ENCODE measurements around the gene SH3GLB2. TPM values are rescaled to one million over a fixed set of nuclear protein-coding genes. Genes with fewer than 3 reads are reported as not detected.
A peak's percentile ranks its signal among the peaks of the same experiment; 100 is the strongest.

SH3GLB2 gene
- total and polyA plus RNA-seq, 3 donors from 2014 or later = 62.3 to 92.2 (median 88.8) TPM

DNA sequence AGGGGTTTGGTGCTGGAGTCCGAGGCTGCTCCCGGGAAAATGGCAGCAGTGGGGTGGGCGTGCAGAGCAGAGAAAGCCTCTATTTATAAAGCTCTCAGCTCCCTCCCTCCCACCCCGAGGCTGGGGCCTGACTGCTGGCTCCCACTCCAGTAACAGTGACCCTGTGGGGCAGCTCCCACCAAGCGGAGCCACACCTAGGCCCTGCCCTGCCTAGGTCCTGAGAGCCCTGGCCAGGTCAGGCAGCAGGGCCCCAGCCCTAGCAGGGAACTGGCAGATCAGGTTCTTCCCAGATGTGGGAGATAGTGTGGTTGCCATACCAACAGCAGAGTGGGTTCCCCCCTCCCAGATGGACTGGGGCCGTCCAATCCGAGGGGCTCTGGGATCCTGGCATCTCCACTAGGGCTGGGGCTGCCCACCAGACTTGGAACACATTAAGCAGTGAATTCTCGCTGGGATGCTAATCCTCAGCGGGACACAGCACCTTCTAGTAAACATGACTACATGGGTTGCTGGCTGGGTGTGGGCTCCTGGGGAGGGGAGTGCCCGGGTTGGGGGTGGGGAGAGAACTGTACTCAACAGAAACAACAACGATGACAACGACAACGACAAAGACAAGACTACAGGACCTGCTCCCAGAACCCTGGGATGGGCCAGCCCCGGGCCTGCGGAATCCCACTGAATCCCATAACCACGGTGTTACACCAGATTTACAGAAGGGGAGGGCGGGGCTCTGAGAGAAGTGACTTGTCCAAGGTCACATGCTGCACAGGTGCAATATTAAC, 1.5 kb downstream of the SH3GLB2 start:
- intact Hi-C loops (cut with DNase I; ENCODE audit: low total_unique reads) = no loop called here

DNA sequence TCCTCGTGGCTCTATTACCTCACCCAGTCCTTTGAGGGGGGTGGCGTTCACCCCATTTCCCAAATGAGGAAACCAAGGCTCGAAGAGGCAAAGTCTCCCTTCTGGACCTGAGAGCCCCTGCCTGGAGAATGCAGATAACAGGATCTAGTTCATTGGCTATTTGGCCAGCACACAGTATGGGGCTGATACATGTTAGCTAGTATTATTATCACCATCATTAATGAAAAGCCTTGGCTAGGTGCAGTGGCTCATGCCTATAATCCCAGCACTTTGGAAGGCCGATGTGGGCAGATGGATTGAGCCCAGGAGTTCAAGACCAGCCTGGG, 4.3 kb downstream of the SH3GLB2 start:
- 54 to 64% methylated on average over 4 of the region's 4 CpGs for WGBS, 2 donors
- H3K4me1 ChIP-seq = peaks cover 35% of the 10 kb centered on the region
- no peak overlapping the region for H3K27ac ChIP-seq

More for the DNA sequence above, 1.5 kb downstream of the SH3GLB2 start:
- Histone ChIP-seq H3K27ac (peak overlapping the region in 1 of 2 donors; percentile 43), H3K4me3 (no peak overlapping the region), H3K9me3 (no peaks in the 10 kb centered on the region), H3K27me3 (no peaks in the 10 kb centered on the region), H3K36me3 (ENCODE audit: low read depth, missing control alignments) (no peaks in the 10 kb centered on the region), H3K4me1 (peaks cover 41% of the 10 kb centered on the region)
- no peak for DNase-seq
- TF ChIP-seq, protein P1, sequence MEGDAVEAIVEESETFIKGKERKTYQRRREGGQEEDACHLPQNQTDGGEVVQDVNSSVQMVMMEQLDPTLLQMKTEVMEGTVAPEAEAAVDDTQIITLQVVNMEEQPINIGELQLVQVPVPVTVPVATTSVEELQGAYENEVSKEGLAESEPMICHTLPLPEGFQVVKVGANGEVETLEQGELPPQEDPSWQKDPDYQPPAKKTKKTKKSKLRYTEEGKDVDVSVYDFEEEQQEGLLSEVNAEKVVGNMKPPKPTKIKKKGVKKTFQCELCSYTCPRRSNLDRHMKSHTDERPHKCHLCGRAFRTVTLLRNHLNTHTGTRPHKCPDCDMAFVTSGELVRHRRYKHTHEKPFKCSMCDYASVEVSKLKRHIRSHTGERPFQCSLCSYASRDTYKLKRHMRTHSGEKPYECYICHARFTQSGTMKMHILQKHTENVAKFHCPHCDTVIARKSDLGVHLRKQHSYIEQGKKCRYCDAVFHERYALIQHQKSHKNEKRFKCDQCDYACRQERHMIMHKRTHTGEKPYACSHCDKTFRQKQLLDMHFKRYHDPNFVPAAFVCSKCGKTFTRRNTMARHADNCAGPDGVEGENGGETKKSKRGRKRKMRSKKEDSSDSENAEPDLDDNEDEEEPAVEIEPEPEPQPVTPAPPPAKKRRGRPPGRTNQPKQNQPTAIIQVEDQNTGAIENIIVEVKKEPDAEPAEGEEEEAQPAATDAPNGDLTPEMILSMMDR (IDR thresholded peaks at IDR 0.05) = no peak
- no peak for TF ChIP-seq POLR2A (IDR thresholded peaks at IDR 0.05)
- WGBS, 2 donors = 26 to 29% methylated on average over 11 to 17 of the region's 17 CpGs

DNA sequence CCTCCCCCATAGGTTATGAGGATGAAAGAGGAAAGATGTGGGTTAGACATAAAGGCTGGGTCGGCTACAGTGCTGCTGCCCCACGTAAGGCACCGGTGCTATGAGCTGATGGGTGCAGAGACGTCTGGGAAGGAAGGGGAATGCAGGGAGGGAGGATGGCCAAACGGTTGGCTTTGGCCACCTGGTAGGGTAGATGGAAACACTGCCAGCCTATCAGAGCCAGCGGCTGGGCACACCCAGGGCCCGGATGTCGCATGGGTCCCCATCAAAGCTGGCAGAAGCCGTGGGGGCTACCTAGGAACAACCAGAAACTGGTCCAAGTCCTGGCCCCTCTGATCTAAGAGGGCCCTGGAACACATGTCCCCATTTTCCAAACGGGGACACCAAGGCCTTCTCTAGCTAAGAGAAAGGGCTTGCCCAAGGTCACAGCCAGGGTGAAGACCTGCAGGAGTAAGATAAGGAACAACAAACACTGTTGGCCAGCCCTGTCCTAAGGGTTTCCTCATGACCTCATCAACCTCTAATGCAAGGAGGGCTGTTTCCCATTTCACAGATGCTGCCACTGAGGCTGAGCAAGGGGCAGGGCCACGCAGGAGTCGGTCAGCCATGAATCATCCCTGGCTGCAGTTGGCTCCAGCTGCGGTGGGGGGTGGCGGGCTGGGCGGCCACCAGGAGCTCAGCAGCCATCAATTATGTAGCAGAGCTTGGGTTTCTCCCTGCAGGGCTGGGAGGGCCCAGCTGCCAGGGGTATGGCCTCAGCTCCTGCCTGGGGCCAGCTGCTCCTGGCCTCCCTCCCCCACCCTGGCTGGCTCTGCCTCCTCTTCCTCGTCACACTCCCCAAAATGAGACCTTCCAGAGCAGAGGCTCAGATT, 4.9 kb downstream of the SH3GLB2 start:
- no peaks in the 10 kb centered on the region for H3K9me3 ChIP-seq
- intact Hi-C loops (cut with DNase I; ENCODE audit: low total_unique reads) = no loop called here
- WGBS, 2 donors = 70 to 82% methylated on average over 14 to 16 of the region's 16 CpGs
- H3K4me3 ChIP-seq = no peak overlapping the region
- peaks cover 35% of the 10 kb centered on the region for H3K4me1 ChIP-seq
- H3K36me3 ChIP-seq (ENCODE audit: low read depth, missing control alignments) = no peaks in the 10 kb centered on the region
- no peak for TF ChIP-seq POLR2A (IDR thresholded peaks at IDR 0.05)
- DNase-seq = peak; percentile 39
- no peaks in the 10 kb centered on the region for H3K27me3 ChIP-seq
- no peak overlapping the region for H3K27ac ChIP-seq

More for the DNA sequence above, 4.3 kb downstream of the SH3GLB2 start:
- TF ChIP-seq, protein P1 (IDR thresholded peaks at IDR 0.05) = no peak
- TF ChIP-seq POLR2A (IDR thresholded peaks at IDR 0.05) = no peak
- DNase-seq = no peak
- Histone ChIP-seq H3K4me3 (no peak overlapping the region), H3K27me3 (no peaks in the 10 kb centered on the region), H3K9me3 (no peaks in the 10 kb centered on the region), H3K36me3 (ENCODE audit: low read depth, missing control alignments) (no peaks in the 10 kb centered on the region)
- intact Hi-C loops (cut with DNase I; ENCODE audit: low total_unique reads) = no loop called here

DNA sequence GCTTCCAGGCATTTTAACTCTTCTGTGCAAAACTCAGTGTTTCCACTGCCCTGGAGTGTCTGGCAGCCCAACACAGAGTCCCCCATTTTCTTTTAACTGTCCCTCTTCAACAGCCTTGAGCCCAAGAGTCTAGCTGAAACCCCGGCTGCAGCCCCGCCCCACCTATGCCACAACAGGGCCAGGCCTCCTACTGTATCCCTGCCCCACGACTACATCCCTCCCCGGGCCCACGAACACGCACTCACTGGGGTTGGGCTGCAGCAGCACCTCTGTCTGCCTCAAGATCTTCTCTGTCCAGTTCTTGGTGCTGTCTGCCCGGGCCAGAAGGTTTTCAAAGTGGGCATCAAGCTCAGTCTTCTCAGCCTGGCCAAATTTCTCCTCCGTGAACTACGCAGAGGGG, 6.1 kb downstream of the SH3GLB2 start:
- Histone ChIP-seq H3K4me1 (peaks cover 29% of the 10 kb centered on the region), H3K27ac (no peak overlapping the region), H3K4me3 (no peak overlapping the region), H3K9me3 (no peaks in the 10 kb centered on the region), H3K36me3 (ENCODE audit: low read depth, missing control alignments) (no peaks in the 10 kb centered on the region), H3K27me3 (no peaks in the 10 kb centered on the region)
- intact Hi-C loops (cut with DNase I; ENCODE audit: low total_unique reads) = no loop called here
- TF ChIP-seq POLR2A (IDR thresholded peaks at IDR 0.05) = no peak
- TF ChIP-seq, protein P1 (IDR thresholded peaks at IDR 0.05) = no peak
- DNase-seq = no peak
- 69 to 72% methylated on average over 7 to 9 of the region's 9 CpGs for WGBS, 2 donors

DNA sequence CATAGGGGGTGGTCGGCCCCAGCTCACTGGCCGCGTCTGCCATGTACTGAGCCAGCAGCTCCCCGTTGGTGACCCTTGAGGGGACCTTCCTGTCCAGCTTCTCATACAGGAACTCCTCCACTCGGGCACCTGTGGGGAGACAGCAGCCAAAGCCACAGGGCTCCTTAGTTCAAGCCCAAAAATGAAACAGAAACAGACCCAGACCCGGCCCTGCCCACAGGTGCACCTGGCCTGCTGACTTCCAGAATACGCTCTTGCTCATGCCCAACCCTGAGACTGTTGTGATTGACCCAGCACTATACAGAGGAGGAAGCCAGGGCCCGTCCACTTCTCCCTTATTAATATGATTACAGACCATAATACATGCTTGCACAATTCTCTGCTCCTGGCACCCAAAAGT, 7.0 kb downstream of the SH3GLB2 start:
- Histone ChIP-seq H3K4me1 (peaks cover 21% of the 10 kb centered on the region), H3K27me3 (no peaks in the 10 kb centered on the region), H3K36me3 (ENCODE audit: low read depth, missing control alignments) (no peaks in the 10 kb centered on the region), H3K27ac (no peak overlapping the region), H3K9me3 (no peaks in the 10 kb centered on the region), H3K4me3 (no peak overlapping the region)
- 72 to 78% methylated on average over 8 of the region's 8 CpGs for WGBS, 2 donors
- intact Hi-C loops (cut with DNase I; ENCODE audit: low total_unique reads) = no loop called here
- TF ChIP-seq, protein P1 (IDR thresholded peaks at IDR 0.05) = no peak
- no peak for DNase-seq

All from testis (tissue), 3 donors.